ENCODE results near the gene ZNF75A. TPM values are rescaled to one million over a fixed set of nuclear protein-coding genes. Genes with fewer than 3 reads are reported as not detected.

Gene ZNF75A
- total and polyA plus RNA-seq, 9 of the 15 experiments (the other 6 are each of a cell fraction or from before 2014, with no cell fraction given): 7.2 to 24.5 (median 17.1) TPM

DNA sequence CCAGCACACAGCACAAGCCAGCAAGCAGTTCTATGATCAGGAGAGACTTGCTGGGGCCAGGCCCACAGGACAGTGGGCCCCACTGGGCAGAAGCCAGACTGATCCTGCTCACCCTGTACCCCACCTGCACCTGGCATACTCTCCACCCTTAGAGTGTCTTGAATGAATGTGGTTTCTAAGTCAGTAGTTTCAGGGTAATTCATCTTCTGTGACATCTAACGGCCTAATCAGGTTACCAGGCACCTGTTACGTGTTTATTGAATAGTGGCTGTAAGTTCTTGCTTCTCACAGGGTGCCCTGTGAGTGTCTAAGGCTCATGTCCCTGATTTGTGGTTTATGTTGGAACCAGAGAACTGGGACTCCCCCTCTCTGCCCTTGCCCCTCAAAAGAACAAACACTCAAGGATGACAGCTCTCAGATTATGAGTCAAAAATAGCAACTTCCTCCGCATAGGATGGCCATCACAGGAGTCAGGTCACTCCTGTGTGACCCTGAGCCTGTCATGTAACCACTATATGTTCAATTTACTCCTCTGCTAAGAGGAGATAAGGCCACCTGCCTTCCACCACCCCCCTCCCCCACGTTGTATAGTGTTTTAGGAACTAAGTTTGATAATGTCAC, 43.4 kb downstream of the ZNF75A start (continued):
- TF ChIP-seq MYC (IDR thresholded peaks at IDR 0.05; ENCODE audit: low read depth, low read length) (peak; percentile 71), MYC (CRISPR knock-in tag; IDR thresholded peaks at IDR 0.05; ENCODE audit: borderline replicate concordance, low read depth) (no peak), PML (IDR thresholded peaks at IDR 0.05; ENCODE audit: low read length) (peak; percentile 90), LEF1 (IDR thresholded peaks at IDR 0.05) (peak; percentile 94), FOXM1 (IDR thresholded peaks at IDR 0.05; ENCODE audit: low read depth) (peak; percentile 84), FOXM1 (CRISPR knock-in tag; IDR thresholded peaks at IDR 0.05; ENCODE audit: low read depth) (no peak), GTF2E2 (tag; IDR thresholded peaks at IDR 0.05) (0 out of 2 replicates have a peak, but pooled peaks have one; percentile 17), CBFA2T2 (conservative IDR thresholded peaks at IDR 0.05) (peak; percentile 96), KHSRP (IDR thresholded peaks at IDR 0.05) (peak; percentile 62; the same call in 1 of the 2 replicates), NONO (IDR thresholded peaks at IDR 0.05; ENCODE audit: low read depth in 2 of 2, low read length in 1 of 2) (peak in 1 of 2 experiments; percentile 80; a peak in 1 of 4 replicates), GABPB2 (CRISPR knock-in tag; conservative IDR thresholded peaks at IDR 0.05) (no peak), TARDBP (IDR thresholded peaks at IDR 0.05) (peak; percentile 91), NCOA1 (IDR thresholded peaks at IDR 0.05; ENCODE audit: low read depth) (peak; percentile 82), NR4A1 (CRISPR knock-in tag; IDR thresholded peaks at IDR 0.05) (no peak), NR4A1 (tag; IDR thresholded peaks at IDR 0.05) (0 out of 2 replicates have a peak, but pooled peaks have one; percentile 65), MYNN (IDR thresholded peaks at IDR 0.05) (peak; percentile 52; the same call in 1 of the 2 replicates), MYNN (CRISPR knock-in tag; IDR thresholded peaks at IDR 0.05) (no peak), DPF2 (IDR thresholded peaks at IDR 0.05) (peak; percentile 90), HDAC8 (tag; IDR thresholded peaks at IDR 0.05) (no peak), BCOR (IDR thresholded peaks at IDR 0.05) (peak; percentile 98), EHMT2 (IDR thresholded peaks at IDR 0.05) (no peak), ZNF133 (CRISPR knock-in tag; IDR thresholded peaks at IDR 0.05) (no peak), ZNF445 (CRISPR knock-in tag; IDR thresholded peaks at IDR 0.05; ENCODE audit: low read depth) (no peak), ZNF212 (CRISPR knock-in tag; IDR thresholded peaks at IDR 0.05) (no peak), EP300 (IDR thresholded peaks at IDR 0.05; ENCODE audit: low read length) (peak; percentile 88)
- TF ChIP-seq, protein P1, sequence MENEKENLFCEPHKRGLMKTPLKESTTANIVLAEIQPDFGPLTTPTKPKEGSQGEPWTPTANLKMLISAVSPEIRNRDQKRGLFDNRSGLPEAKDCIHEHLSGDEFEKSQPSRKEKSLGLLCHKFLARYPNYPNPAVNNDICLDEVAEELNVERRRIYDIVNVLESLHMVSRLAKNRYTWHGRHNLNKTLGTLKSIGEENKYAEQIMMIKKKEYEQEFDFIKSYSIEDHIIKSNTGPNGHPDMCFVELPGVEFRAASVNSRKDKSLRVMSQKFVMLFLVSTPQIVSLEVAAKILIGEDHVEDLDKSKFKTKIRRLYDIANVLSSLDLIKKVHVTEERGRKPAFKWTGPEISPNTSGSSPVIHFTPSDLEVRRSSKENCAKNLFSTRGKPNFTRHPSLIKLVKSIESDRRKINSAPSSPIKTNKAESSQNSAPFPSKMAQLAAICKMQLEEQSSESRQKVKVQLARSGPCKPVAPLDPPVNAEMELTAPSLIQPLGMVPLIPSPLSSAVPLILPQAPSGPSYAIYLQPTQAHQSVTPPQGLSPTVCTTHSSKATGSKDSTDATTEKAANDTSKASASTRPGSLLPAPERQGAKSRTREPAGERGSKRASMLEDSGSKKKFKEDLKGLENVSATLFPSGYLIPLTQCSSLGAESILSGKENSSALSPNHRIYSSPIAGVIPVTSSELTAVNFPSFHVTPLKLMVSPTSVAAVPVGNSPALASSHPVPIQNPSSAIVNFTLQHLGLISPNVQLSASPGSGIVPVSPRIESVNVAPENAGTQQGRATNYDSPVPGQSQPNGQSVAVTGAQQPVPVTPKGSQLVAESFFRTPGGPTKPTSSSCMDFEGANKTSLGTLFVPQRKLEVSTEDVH (IDR thresholded peaks at IDR 0.05; ENCODE audit: low read depth, partially characterized antibody): peak; percentile 72
- TF ChIP-seq, protein P2, sequence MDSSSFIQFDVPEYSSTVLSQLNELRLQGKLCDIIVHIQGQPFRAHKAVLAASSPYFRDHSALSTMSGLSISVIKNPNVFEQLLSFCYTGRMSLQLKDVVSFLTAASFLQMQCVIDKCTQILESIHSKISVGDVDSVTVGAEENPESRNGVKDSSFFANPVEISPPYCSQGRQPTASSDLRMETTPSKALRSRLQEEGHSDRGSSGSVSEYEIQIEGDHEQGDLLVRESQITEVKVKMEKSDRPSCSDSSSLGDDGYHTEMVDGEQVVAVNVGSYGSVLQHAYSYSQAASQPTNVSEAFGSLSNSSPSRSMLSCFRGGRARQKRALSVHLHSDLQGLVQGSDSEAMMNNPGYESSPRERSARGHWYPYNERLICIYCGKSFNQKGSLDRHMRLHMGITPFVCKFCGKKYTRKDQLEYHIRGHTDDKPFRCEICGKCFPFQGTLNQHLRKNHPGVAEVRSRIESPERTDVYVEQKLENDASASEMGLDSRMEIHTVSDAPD (CRISPR knock-in tag; IDR thresholded peaks at IDR 0.05): no peak
- TF ChIP-seq, protein P3, sequence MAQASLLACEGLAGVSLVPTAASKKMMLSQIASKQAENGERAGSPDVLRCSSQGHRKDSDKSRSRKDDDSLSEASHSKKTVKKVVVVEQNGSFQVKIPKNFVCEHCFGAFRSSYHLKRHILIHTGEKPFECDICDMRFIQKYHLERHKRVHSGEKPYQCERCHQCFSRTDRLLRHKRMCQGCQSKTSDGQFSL (CRISPR knock-in tag; IDR thresholded peaks at IDR 0.05): 0 out of 2 replicates have a peak, but pooled peaks have one; percentile 21
- TF ChIP-seq, protein P3 (tag; IDR thresholded peaks at IDR 0.05): no peak
